Measurements from ENCODE around the gene HMCES.

The HMCES gene

GRCh38 chr3:129304146-129304961, 25.7 kb downstream of the HMCES start:
- no peak for DNase-seq (ENCODE audit: low read depth)

- DNase-seq (ENCODE audit: low read depth) = no peak
These were observed 26.2 kb downstream of the HMCES start for GRCh38 chr3:129304962-129305222.

GRCh38 chr3:129305592-129306091, 27.0 kb downstream of the HMCES start:
- no peak for DNase-seq (ENCODE audit: low read depth)

GRCh38 chr3:129308636-129309035, 30.0 kb downstream of the HMCES start:
- DNase-seq (ENCODE audit: low read depth) = no peak

GRCh38 chr3:129310111-129311011, 31.7 kb downstream of the HMCES start:
- DNase-seq (ENCODE audit: low read depth) = no peak

- no peak for DNase-seq (ENCODE audit: low read depth)
These were observed 32.6 kb downstream of the HMCES start for GRCh38 chr3:129311054-129311902.

- DNase-seq (ENCODE audit: low read depth) = no peak
These were observed 33.5 kb downstream of the HMCES start for GRCh38 chr3:129312021-129312639.

GRCh38 chr3:129312671-129313414, 34.2 kb downstream of the HMCES start:
- DNase-seq (ENCODE audit: low read depth) = no peak

GRCh38 chr3:129313415-129313664, 34.7 kb downstream of the HMCES start:
- no peak for DNase-seq (ENCODE audit: low read depth)

GRCh38 chr3:129313665-129314385, 35.2 kb downstream of the HMCES start:
- DNase-seq (ENCODE audit: low read depth) = no peak

GRCh38 chr3:129314386-129315222, 35.9 kb downstream of the HMCES start:
- peak; percentile 72 for DNase-seq (ENCODE audit: low read depth)

- no peak for DNase-seq (ENCODE audit: low read depth)
These were observed 36.7 kb downstream of the HMCES start for GRCh38 chr3:129315223-129315997.

GRCh38 chr3:129315998-129316247, 37.3 kb downstream of the HMCES start:
- DNase-seq (ENCODE audit: low read depth) = no peak

GRCh38 chr3:129316248-129317013, 37.8 kb downstream of the HMCES start:
- DNase-seq (ENCODE audit: low read depth) = peak; percentile 58

GRCh38 chr3:129317014-129317771, 38.5 kb downstream of the HMCES start:
- DNase-seq (ENCODE audit: low read depth) = no peak

GRCh38 chr3:129317848-129318247, 39.2 kb downstream of the HMCES start:
- no peak for DNase-seq (ENCODE audit: low read depth)

- DNase-seq (ENCODE audit: low read depth) = no peak
These were observed 40.3 kb downstream of the HMCES start for GRCh38 chr3:129318921-129319320.

GRCh38 chr3:129320261-129320660, 41.6 kb downstream of the HMCES start:
- no peak for DNase-seq (ENCODE audit: low read depth)

All from GM04504 (cell line).